AG04449 (cell line): ENCODE data around the gene CCNG1.

Experiments
- CTCF ChIA-PET: fragments of 350-600 bp; formaldehyde crosslinking; extraction: SDS; loops from one replicate; lab custom pipeline; 2021; ENCODE audit warnings: antibody characterized with exemption; lab: Yijun Ruan, JAX
- POLR2A ChIA-PET: fragments of 400-600, 350-600 bp; formaldehyde crosslinking; extraction: SDS; loops from one replicate; lab custom pipeline; 2020; ENCODE audit warnings: antibody characterized with exemption, inconsistent platforms; lab: Yijun Ruan, JAX
- DNase-seq: peaks from one replicate; pipeline ENCODE4 v3.0.0-alpha.2; 2010; ENCODE audit warnings: low read depth, low spot score
- H3K4me3 ChIP-seq: 2 replicates; pipeline ENCODE4 v1.5.1; 2011; ENCODE audit warnings: low read depth, mild to moderate bottlenecking, control low read depth, low read length
- CTCF ChIP-seq: IDR thresholded peaks from one replicate; pipeline ENCODE4 v1.5.1; 2011; ENCODE audit warnings: mild to moderate bottlenecking, moderate library complexity, low read length, control low read depth, inconsistent platforms; ENCODE audit not compliant: insufficient read depth; ENCODE audit errors: missing control alignments

Gene CCNG1

GRCh38 chr5:163436515-163436914, 880 bp upstream of the CCNG1 start:
- no peak for TF ChIP-seq CTCF
- POLR2A ChIA-PET, result no interaction called here
- H3K4me3 ChIP-seq, result no peak overlapping the region
- CTCF ChIA-PET, result no interaction called here
- no peak for DNase-seq

- TF ChIP-seq CTCF, result no peak
- peak overlapping the region; percentile 55 for H3K4me3 ChIP-seq
- POLR2A ChIA-PET, result interaction anchor here (1.0 to 1.5 kb wide), 2 partner anchors 24 to 29 kb away, joined by 3 to 12 read pairs; partner anchors contain the start of genes HMMR and NUDCD2
- DNase-seq, result no peak
- CTCF ChIA-PET, result no interaction called here
Measured at GRCh38 chr5:163437011-163437308, 435 bp upstream of the CCNG1 start.

- H3K4me3 ChIP-seq, result peak overlapping the region; percentile 90
- TF ChIP-seq CTCF, result no peak
- ChIA-PET POLR2A (interaction anchor here (0.7 kb wide), 1 partner anchor 10 kb away, joined by 3 read pairs; no protein-coding TSS in a partner anchor), CTCF (interaction anchor here (2.7 kb wide), 1 partner anchor 31 kb away, joined by 11 read pairs; no protein-coding TSS in a partner anchor)
- DNase-seq, result no peak
Measured at GRCh38 chr5:163439092-163439425, 1.7 kb downstream of the CCNG1 start.

GRCh38 chr5:163440954-163441353, 3.6 kb downstream of the CCNG1 start:
- CTCF ChIA-PET, result no interaction called here
- no peak for DNase-seq
- no peak for TF ChIP-seq CTCF
- POLR2A ChIA-PET, result no interaction called here
- H3K4me3 ChIP-seq, result no peak overlapping the region

- TF ChIP-seq CTCF, result no peak
- H3K4me3 ChIP-seq, result no peak overlapping the region
- CTCF ChIA-PET, result no interaction called here
- no peak for DNase-seq
- POLR2A ChIA-PET, result no interaction called here
Measured at GRCh38 chr5:163444526-163444925, 7.1 kb downstream of the CCNG1 start.

- no peak for TF ChIP-seq CTCF
- H3K4me3 ChIP-seq, result no peak overlapping the region
- CTCF ChIA-PET, result interaction anchor here (0.8 kb wide), 1 partner anchor 11 kb away, joined by 3 read pairs; no protein-coding TSS in a partner anchor
- POLR2A ChIA-PET, result no interaction called here
- DNase-seq, result no peak
Measured at GRCh38 chr5:163445345-163445744, 8.0 kb downstream of the CCNG1 start.
